ENCODE measurements around the gene TNS1. TPM values are rescaled to one million over a fixed set of nuclear protein-coding genes. Genes with fewer than 3 reads are reported as not detected.

TNS1 gene
- total RNA-seq, 1 experiment from 2014 or later: 1.5 TPM

- H3F3A ChIP-seq (ENCODE audit: low read length, unreplicated experiment): no peaks in the 10 kb centered on the region
- H3K36me3 ChIP-seq (ENCODE audit: low read depth, low read length): no peaks in the 10 kb centered on the region
- H3K27me3 ChIP-seq (ENCODE audit: low read length): peaks cover 84% of the 10 kb centered on the region
- intact Hi-C loops (cut with micrococcal nuclease): no loop called here
- H3K4me3 ChIP-seq (ENCODE audit: low read length): no peak overlapping the region
- BruUV-seq (replicated peaks): no TSS peak
- no peak overlapping the region for H3K9ac ChIP-seq (ENCODE audit: low read length)
- H3K4me1 ChIP-seq (ENCODE audit: insufficient read depth, low read length): no peaks in the 10 kb centered on the region
- H3K79me2 ChIP-seq (ENCODE audit: low read length): no peaks in the 10 kb centered on the region
- no peaks in the 10 kb centered on the region for H3K9me2 ChIP-seq (replicated peaks; ENCODE audit: low read length)
- no peak overlapping the region for H3K4me2 ChIP-seq (ENCODE audit: low read length)
- no peak overlapping the region for H2AFZ ChIP-seq (ENCODE audit: low read length)
- POLR2A ChIA-PET (ENCODE audit: unreplicated experiment): no interaction called here
- CTCF ChIA-PET: no interaction called here
- DNase-seq (no peak), ATAC-seq (no peak)
- no peaks in the 10 kb centered on the region for H3K9me3 ChIP-seq (ENCODE audit: low read length)
- no peaks in the 10 kb centered on the region for H4K20me1 ChIP-seq (ENCODE audit: low read length)
- TF ChIP-seq CTCF (conservative IDR thresholded peaks at IDR 0.05; ENCODE audit: low read depth, low read length): peak; percentile 25; the same call in 1 of the 2 replicates
- TF ChIP-seq EZH2 (IDR thresholded peaks at IDR 0.05; ENCODE audit: low read length, unreplicated experiment): no peak
- no peak overlapping the region for H3K27ac ChIP-seq (ENCODE audit: low read length)
These were observed 122.4 kb downstream of the TNS1 start for GRCh38 chr2:217880287-217880889.

DNA sequence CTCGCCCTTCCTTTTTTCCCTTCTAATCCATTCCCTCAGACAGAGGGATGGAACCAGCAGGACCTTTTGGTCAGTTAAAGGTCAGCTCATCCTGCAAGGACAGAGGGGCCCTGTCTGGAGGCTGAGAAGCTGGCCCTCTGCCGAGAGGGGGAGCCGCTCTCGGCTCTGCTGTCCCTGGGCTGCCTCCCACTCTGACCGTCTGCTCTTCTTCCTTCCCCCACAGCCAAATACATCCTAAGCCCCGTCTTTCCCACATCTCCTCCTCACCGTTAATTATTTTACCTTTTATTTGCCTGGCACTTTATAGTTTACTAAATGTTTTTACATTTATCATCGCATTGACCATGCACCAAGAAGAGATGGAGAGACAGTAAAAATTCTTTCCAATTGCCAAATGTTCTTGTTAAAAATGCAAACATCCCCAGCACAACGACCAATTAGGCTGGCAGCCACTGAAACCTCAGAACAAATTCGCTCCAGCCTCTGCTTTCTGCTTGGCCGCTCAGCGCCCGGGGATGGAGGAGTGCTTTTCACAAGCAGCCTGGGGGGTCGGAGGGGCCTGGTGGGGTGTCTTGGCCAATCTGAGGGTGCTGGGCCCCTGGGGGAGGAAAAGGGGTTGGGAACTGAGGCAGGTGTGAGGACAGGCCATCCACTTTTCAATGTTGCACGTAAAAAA is 123.7 kb downstream of the TNS1 start:
- Histone ChIP-seq H3K36me3 (ENCODE audit: low read depth, low read length) (no peaks in the 10 kb centered on the region), H3K9ac (ENCODE audit: low read length) (no peak overlapping the region), H3K4me2 (ENCODE audit: low read length) (no peak overlapping the region), H3K9me3 (ENCODE audit: low read length) (no peaks in the 10 kb centered on the region), H3F3A (ENCODE audit: low read length, unreplicated experiment) (no peaks in the 10 kb centered on the region), H3K9me2 (replicated peaks; ENCODE audit: low read length) (no peaks in the 10 kb centered on the region), H3K79me2 (ENCODE audit: low read length) (no peaks in the 10 kb centered on the region), H3K27ac (ENCODE audit: low read length) (no peak overlapping the region), H3K27me3 (ENCODE audit: low read length) (peaks cover 85% of the 10 kb centered on the region), H2AFZ (ENCODE audit: low read length) (no peak overlapping the region), H3K4me3 (ENCODE audit: low read length) (no peak overlapping the region), H3K4me1 (ENCODE audit: insufficient read depth, low read length) (no peaks in the 10 kb centered on the region), H4K20me1 (ENCODE audit: low read length) (no peaks in the 10 kb centered on the region)
- no peak for ATAC-seq
- no TSS peak for BruUV-seq (replicated peaks)
- intact Hi-C loops (cut with micrococcal nuclease): no loop called here
- CTCF ChIA-PET: no interaction called here
- TF ChIP-seq EZH2 (IDR thresholded peaks at IDR 0.05; ENCODE audit: low read length, unreplicated experiment) (no peak), EZH2phosphoT487 (IDR thresholded peaks at IDR 0.05; ENCODE audit: borderline replicate concordance, low read length) (no peak), CTCF (conservative IDR thresholded peaks at IDR 0.05; ENCODE audit: low read depth, low read length) (no peak)
- POLR2A ChIA-PET (ENCODE audit: unreplicated experiment): no interaction called here
- no peak for DNase-seq

DNA sequence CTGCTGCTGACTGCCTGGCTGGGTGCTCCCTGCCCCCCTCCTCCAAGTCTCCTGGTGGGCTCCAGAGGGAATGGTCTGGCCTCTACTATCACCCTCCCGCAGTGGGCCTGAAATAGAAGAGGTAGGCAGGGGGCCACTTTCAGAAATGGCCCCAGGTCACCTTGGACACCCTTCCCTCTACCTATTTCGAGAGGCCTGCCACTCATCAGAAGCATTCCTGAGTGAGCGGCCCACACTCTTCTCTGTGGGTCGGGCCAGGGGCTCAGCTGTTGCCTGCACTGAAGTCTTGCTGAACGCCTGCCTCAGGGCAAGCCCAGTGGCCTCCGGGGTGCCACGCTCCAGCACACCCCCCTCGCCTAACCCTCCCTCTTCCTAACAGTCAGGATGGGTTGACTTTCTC is 124.9 kb downstream of the TNS1 start:
- Histone ChIP-seq H3F3A (ENCODE audit: low read length, unreplicated experiment) (no peaks in the 10 kb centered on the region), H3K27me3 (ENCODE audit: low read length) (peaks cover 84% of the 10 kb centered on the region), H3K36me3 (ENCODE audit: low read depth, low read length) (no peaks in the 10 kb centered on the region), H3K4me3 (ENCODE audit: low read length) (no peak overlapping the region), H3K9me3 (ENCODE audit: low read length) (no peaks in the 10 kb centered on the region), H3K9me2 (replicated peaks; ENCODE audit: low read length) (no peaks in the 10 kb centered on the region), H4K20me1 (ENCODE audit: low read length) (no peaks in the 10 kb centered on the region), H3K4me2 (ENCODE audit: low read length) (no peak overlapping the region), H2AFZ (ENCODE audit: low read length) (no peak overlapping the region), H3K79me2 (ENCODE audit: low read length) (no peaks in the 10 kb centered on the region), H3K27ac (ENCODE audit: low read length) (no peak overlapping the region), H3K4me1 (ENCODE audit: insufficient read depth, low read length) (no peaks in the 10 kb centered on the region), H3K9ac (ENCODE audit: low read length) (no peak overlapping the region)
- intact Hi-C loops (cut with micrococcal nuclease): no loop called here
- ATAC-seq (no peak), DNase-seq (no peak)
- CTCF ChIA-PET: no interaction called here
- TF ChIP-seq EZH2 (IDR thresholded peaks at IDR 0.05; ENCODE audit: low read length, unreplicated experiment) (no peak), EZH2phosphoT487 (IDR thresholded peaks at IDR 0.05; ENCODE audit: borderline replicate concordance, low read length) (no peak), CTCF (conservative IDR thresholded peaks at IDR 0.05; ENCODE audit: low read depth, low read length) (no peak)
- POLR2A ChIA-PET (ENCODE audit: unreplicated experiment): no interaction called here
- no TSS peak for BruUV-seq (replicated peaks)
